HCT116 (cell line): ENCODE results near the gene DMD. TPM values are rescaled to one million over a fixed set of nuclear protein-coding genes. Genes with fewer than 3 reads are reported as not detected.

Experiments
- ATAC-seq: fragments of 200-7000 bp; cut with Tn5 transposase; 2 replicates; pipeline ENCODE4 v1.9.1; 2020; ENCODE audit warnings: mild to moderate bottlenecking, moderate library complexity
- BruUV-seq: library from RNA; stranded (reverse); fragments of 400-500 nt; replicated peaks from 2 replicates; lab custom pipeline; 2021; lab: Mats Ljungman, UMichigan
- CTCF ChIA-PET: fragments of 300-600 bp; sonication (Branson Sonifier 250); formaldehyde crosslinking; loops from one replicate; lab custom pipeline; 2021; ENCODE audit warnings: antibody characterized with exemption; lab: Charles Lee
- POLR2A ChIA-PET: fragments of 300-600, 350-600 bp; sonication (Branson Sonifier 250); formaldehyde crosslinking; loops from one replicate; lab custom pipeline; 2021; ENCODE audit warnings: antibody characterized with exemption; lab: Charles Lee
- RAD21 ChIA-PET, 2 experiments: fragments of 300-600 bp; sonication (Branson Sonifier 250); formaldehyde crosslinking; loops; one replicate each; lab custom pipeline; 2023; ENCODE audit warnings: low total read pairs in 2 of 2; ENCODE audit not compliant: uncharacterized antibody in 2 of 2, unreplicated experiment in 2 of 2, low non-redundant PET in 1 of 2; lab: Charles Lee
- DNase-seq: peaks from one replicate; pipeline ENCODE4 v3.0.0-alpha.2; 2010; ENCODE audit warnings: low read depth, low spot score
- H2AFZ ChIP-seq: fragments of 200-600 bp; shearing (Covaris generic), sonication (generic); 2 replicates; pipeline ENCODE4 v1.6.1; 2017; ENCODE audit warnings: low read depth, mixed run types, mixed read lengths, antibody characterized with exemption, low read length; ENCODE audit not compliant: poor library complexity, severe bottlenecking
- H3K27ac ChIP-seq: 2 replicates; pipeline ENCODE4 v1.5.1; 2012; ENCODE audit warnings: low read depth, low read length
- H3K27me3 ChIP-seq: fragments of 200-600 bp; sonication (generic); 2 replicates; pipeline ENCODE4 v1.6.1; 2016; ENCODE audit warnings: mixed run types, low read length, mixed read lengths; ENCODE audit not compliant: insufficient read depth
- H3K36me3 ChIP-seq, 2 experiments: fragments of 200-500 bp in 1 of 2; fragments of 200-600 bp in 1 of 2; sonication (Bioruptor generic) in 1 of 2; sonication (generic) in 1 of 2; 2 replicates each; pipeline versions ENCODE4 v1.5.1 to v1.6.1; 2014 to 2016; ENCODE audit warnings: low read length in 2 of 2, inconsistent platforms in 1 of 2, mixed read lengths in 1 of 2, mixed run types in 1 of 2; ENCODE audit not compliant: insufficient read depth in 2 of 2, control insufficient read depth in 1 of 2
- H3K4me1 ChIP-seq, 2 experiments: fragments of 200-600 bp in 1 of 2; sonication (generic) in 1 of 2; 2 replicates each; pipeline versions ENCODE4 v1.5.1 to v1.6.1; 2012 to 2017; ENCODE audit warnings: low read length in 2 of 2, inconsistent platforms in 1 of 2, mild to moderate bottlenecking in 1 of 2, mixed read lengths in 1 of 2, mixed run types in 1 of 2, moderate library complexity in 1 of 2; ENCODE audit not compliant: insufficient read depth in 2 of 2, control insufficient read depth in 1 of 2
- H3K4me2 ChIP-seq: fragments of 200-600 bp; sonication (generic); 2 replicates; pipeline ENCODE4 v1.6.1; 2017; ENCODE audit warnings: mixed run types, low read length, mixed read lengths
- H3K4me3 ChIP-seq, 2 experiments: fragments of 200-600 bp in 1 of 2; sonication (generic) in 1 of 2; replicated peaks in 1 of 2; 2 replicates each; pipeline ENCODE4 v1.5.1; 2011 to 2016; ENCODE audit warnings: low read length in 2 of 2, control low read depth in 1 of 2, low read depth in 1 of 2, mild to moderate bottlenecking in 1 of 2, mixed read lengths in 1 of 2, mixed run types in 1 of 2
- H3K79me2 ChIP-seq: fragments of 200-600 bp; sonication (generic); 2 replicates; pipeline ENCODE4 v1.6.1; 2017; ENCODE audit warnings: mild to moderate bottlenecking, mixed run types, low read length, moderate library complexity, mixed read lengths; ENCODE audit not compliant: insufficient read depth
- H3K9ac ChIP-seq: fragments of 200-600 bp; sonication (generic); 2 replicates; pipeline ENCODE4 v1.6.1; 2016; ENCODE audit warnings: low read length, mixed read lengths
- H3K9me2 ChIP-seq: fragments of 200-600 bp; sonication (generic), shearing (Covaris generic); 2 replicates; pipeline ENCODE4 v1.6.1; 2017; ENCODE audit warnings: mixed run types, mild to moderate bottlenecking, moderate library complexity; ENCODE audit not compliant: insufficient read depth
- H3K9me3 ChIP-seq, 2 experiments: fragments of 200-500 bp in 1 of 2; fragments of 200-600 bp in 1 of 2; sonication (Bioruptor generic) in 1 of 2; sonication (generic) in 1 of 2; 2 replicates each; pipeline ENCODE4 v1.6.1; 2014 to 2017; ENCODE audit warnings: low read length in 2 of 2, mixed read lengths in 2 of 2, inconsistent platforms in 1 of 2, low read depth in 1 of 2, mild to moderate bottlenecking in 1 of 2, mixed run types in 1 of 2, moderate library complexity in 1 of 2; ENCODE audit not compliant: control insufficient read depth in 1 of 2, insufficient read depth in 1 of 2
- H4K20me1 ChIP-seq: fragments of 200-600 bp; sonication (generic), shearing (Covaris generic); 2 replicates; pipeline ENCODE4 v1.6.1; 2017; ENCODE audit warnings: mixed run types, mild to moderate bottlenecking, moderate library complexity; ENCODE audit not compliant: insufficient read depth
- CBX3 ChIP-seq: IDR thresholded peaks from 2 replicates; pipeline ENCODE4 v1.6.1; 2012; ENCODE audit warnings: low read depth
- CTCF ChIP-seq, 3 experiments: fragments of 200-600 bp in 1 of 3; sonication (generic) in 1 of 3; IDR thresholded peaks in 2 of 3; conservative IDR thresholded peaks in 1 of 3; 2 replicates each; pipeline ENCODE4 v1.5.1; 2012 to 2017; ENCODE audit warnings: low read depth in 2 of 3, low read length in 2 of 3, antibody characterized with exemption in 1 of 3, borderline replicate concordance in 1 of 3, control low read depth in 1 of 3, mild to moderate bottlenecking in 1 of 3, mixed read lengths in 1 of 3, mixed run types in 1 of 3, moderate library complexity in 1 of 3; ENCODE audit not compliant: insufficient read depth in 1 of 3
- EZH2 ChIP-seq: fragments of 200-600 bp; sonication (generic); IDR thresholded peaks from 2 replicates; pipeline ENCODE4 v1.6.1; 2017; ENCODE audit warnings: antibody characterized with exemption, mixed run types
- EZH2phosphoT487 ChIP-seq: fragments of 200-600 bp; IDR thresholded peaks from 2 replicates; pipeline ENCODE4 v1.6.1; 2018; ENCODE audit warnings: antibody characterized with exemption, borderline replicate concordance
- FOSL1 ChIP-seq: IDR thresholded peaks from 2 replicates; pipeline ENCODE4 v1.6.1; 2012; ENCODE audit warnings: low read depth
- JUND ChIP-seq: IDR thresholded peaks from 2 replicates; pipeline ENCODE4 v1.6.1; 2012
- MAX ChIP-seq: IDR thresholded peaks from 2 replicates; pipeline ENCODE4 v1.6.1; 2012
- POLR2A ChIP-seq: IDR thresholded peaks from 2 replicates; pipeline ENCODE4 v1.7.0; 2011; ENCODE audit warnings: borderline replicate concordance; ENCODE audit not compliant: insufficient read depth, insufficient read length; ENCODE audit errors: extremely low read depth
- POLR2AphosphoS5 ChIP-seq: IDR thresholded peaks from 2 replicates; pipeline ENCODE4 v1.6.1; 2011; ENCODE audit warnings: mild to moderate bottlenecking, low read depth, low read length, moderate library complexity
- RAD21 ChIP-seq: IDR thresholded peaks from 2 replicates; pipeline ENCODE4 v1.6.1; 2012; ENCODE audit warnings: low read depth, mild to moderate bottlenecking
- REST ChIP-seq: IDR thresholded peaks from 2 replicates; pipeline ENCODE4 v1.6.1; 2012; ENCODE audit warnings: low read depth
- SIN3A ChIP-seq: IDR thresholded peaks from 2 replicates; pipeline ENCODE4 v1.6.1; 2012; ENCODE audit warnings: low read depth
- SP1 ChIP-seq: IDR thresholded peaks from 2 replicates; pipeline ENCODE4 v1.6.1; 2012; ENCODE audit warnings: low read depth
- TCF7L2 ChIP-seq: IDR thresholded peaks from 2 replicates; pipeline ENCODE4 v1.7.0; 2011; ENCODE audit warnings: borderline replicate concordance, inconsistent platforms; ENCODE audit not compliant: insufficient read depth, insufficient read length; ENCODE audit errors: extremely low read depth
- YY1 ChIP-seq: IDR thresholded peaks from 2 replicates; pipeline ENCODE4 v1.6.1; 2011; ENCODE audit warnings: low read length, low read depth, moderate library complexity, mild to moderate bottlenecking; ENCODE audit not compliant: insufficient replicate concordance; ENCODE audit errors: extremely low read depth
- ZBTB33 ChIP-seq: IDR thresholded peaks from 2 replicates; pipeline ENCODE4 v1.6.1; 2011; ENCODE audit warnings: mild to moderate bottlenecking, low read length, moderate library complexity; ENCODE audit not compliant: insufficient replicate concordance; ENCODE audit errors: extremely low read depth
- ZFX ChIP-seq: fragments of 450-650 bp; IDR thresholded peaks from 2 replicates; pipeline ENCODE4 v1.6.1; 2017
- ZNF274 ChIP-seq: fragments of 200-500 bp; sonication (Bioruptor generic); IDR thresholded peaks from 2 replicates; pipeline ENCODE4 v1.6.1; 2014; ENCODE audit warnings: mild to moderate bottlenecking, low read depth, low read length, inconsistent platforms
- intact Hi-C: fragments of 100-400 bp; cut with micrococcal nuclease; formaldehyde crosslinking; loops from 2 replicates; pipeline ENCODE4 v1.10.0; 2022
- total RNA-seq: library from RNA; stranded (reverse); gene quantifications from one replicate; pipeline ENCODE4 v1.2.1, GENCODE V29; 2021; ENCODE audit not compliant: unreplicated experiment

The DMD gene
- total RNA-seq, 1 experiment from 2014 or later = 0.05 TPM

GRCh38 chrX:31165241-31166035, 2045.9 kb downstream of the DMD start (continued):
- no peak for TF ChIP-seq CTCF (IDR thresholded peaks at IDR 0.05 in 2 of 3, conservative IDR thresholded peaks at IDR 0.05 in 1 of 3; ENCODE audit: borderline replicate concordance in 1 of 3, insufficient read depth in 1 of 3, low read depth in 2 of 3, low read length in 2 of 3)
- no peak for TF ChIP-seq ZFX
- TF ChIP-seq EZH2phosphoT487 = no peak

- DNase-seq (no peak), ATAC-seq (no peak)
- H3K9me3 ChIP-seq = no peaks in the 10 kb centered on the region
- no peaks in the 10 kb centered on the region for H3K4me1 ChIP-seq
- no peaks in the 10 kb centered on the region for H3K27me3 ChIP-seq
- no peaks in the 10 kb centered on the region for H3K36me3 ChIP-seq
- H3K27ac ChIP-seq = no peak overlapping the region
- no peak overlapping the region for H2AFZ ChIP-seq
- POLR2A ChIA-PET = no interaction called here
- BruUV-seq = no TSS peak
- no peaks in the 10 kb centered on the region for H3K79me2 ChIP-seq
- intact Hi-C loops = no loop called here
- no peaks in the 10 kb centered on the region for H4K20me1 ChIP-seq
- RAD21 ChIA-PET = no interaction called here
- CTCF ChIA-PET = no interaction called here
- H3K4me2 ChIP-seq = no peak overlapping the region
- no peak overlapping the region for H3K4me3 ChIP-seq
- no peak overlapping the region for H3K9ac ChIP-seq
- H3K9me2 ChIP-seq = no peaks in the 10 kb centered on the region
- TF ChIP-seq RAD21 = no peak
- TF ChIP-seq EZH2 = no peak
- no peak for TF ChIP-seq YY1
- TF ChIP-seq ZNF274 = no peak
- no peak for TF ChIP-seq ZBTB33
- TF ChIP-seq TCF7L2 = no peak
- no peak for TF ChIP-seq MAX
- no peak for TF ChIP-seq POLR2AphosphoS5
- no peak for TF ChIP-seq FOSL1
- TF ChIP-seq REST = no peak
- no peak for TF ChIP-seq JUND
- TF ChIP-seq SIN3A = no peak
- TF ChIP-seq ZFX = no peak
- no peak for TF ChIP-seq CBX3
- no peak for TF ChIP-seq POLR2A
- TF ChIP-seq SP1 = no peak
Observed at GRCh38 chrX:31154946-31155345, 2056.4 kb downstream of the DMD start.
